Glutamatergic neuron (in vitro differentiated cells): ENCODE data around the gene ATP2A2. TPM values are rescaled to one million over a fixed set of nuclear protein-coding genes. Genes with fewer than 3 reads are reported as not detected.

ENCODE experiments used
- DNase-seq: peaks from one replicate; pipeline ENCODE4 v3.0.0; 2022
- H3K27ac Mint-ChIP-seq: one replicate; pipeline ENCODE4 v1.8.0; 2020; ENCODE audit warnings: mild to moderate bottlenecking, mixed read lengths, inconsistent platforms; ENCODE audit not compliant: unreplicated experiment
- H3K27me3 Mint-ChIP-seq: one replicate; pipeline ENCODE4 v1.8.0; 2020; ENCODE audit warnings: mild to moderate bottlenecking, moderate library complexity, mixed read lengths, inconsistent platforms; ENCODE audit not compliant: unreplicated experiment
- H3K36me3 Mint-ChIP-seq: one replicate; pipeline ENCODE4 v1.8.0; 2020; ENCODE audit warnings: mild to moderate bottlenecking, mixed read lengths, inconsistent platforms; ENCODE audit not compliant: unreplicated experiment
- H3K4me1 Mint-ChIP-seq: one replicate; pipeline ENCODE4 v1.8.0; 2020; ENCODE audit warnings: mild to moderate bottlenecking, low read depth, mixed read lengths, inconsistent platforms; ENCODE audit not compliant: unreplicated experiment
- H3K4me3 Mint-ChIP-seq: one replicate; pipeline ENCODE4 v1.8.0; 2020; ENCODE audit warnings: mild to moderate bottlenecking, mixed read lengths, inconsistent platforms; ENCODE audit not compliant: unreplicated experiment
- H3K9me3 Mint-ChIP-seq: one replicate; pipeline ENCODE4 v1.8.0; 2020; ENCODE audit warnings: mild to moderate bottlenecking, moderate library complexity, mixed read lengths, inconsistent platforms; ENCODE audit not compliant: unreplicated experiment
- total RNA-seq: library from RNA; stranded (reverse); fragmentation: NEBNext Ultra II Directional; extraction: Animal tissue kit (Norgen Biotek cat#: 25700); gene quantifications from one replicate; pipeline ENCODE4 v1.2.1, GENCODE V29; 2021; ENCODE audit not compliant: unreplicated experiment
- TF ChIP-seq, protein P1 (sequence below): fragments of 200-600 bp; sonication (generic); IDR thresholded peaks from one replicate; pipeline ENCODE4 v1.5.0; 2021; ENCODE audit not compliant: partially characterized antibody, unreplicated experiment

The ATP2A2 gene
- total RNA-seq, 1 donor from 2014 or later: 269 TPM

DNA sequence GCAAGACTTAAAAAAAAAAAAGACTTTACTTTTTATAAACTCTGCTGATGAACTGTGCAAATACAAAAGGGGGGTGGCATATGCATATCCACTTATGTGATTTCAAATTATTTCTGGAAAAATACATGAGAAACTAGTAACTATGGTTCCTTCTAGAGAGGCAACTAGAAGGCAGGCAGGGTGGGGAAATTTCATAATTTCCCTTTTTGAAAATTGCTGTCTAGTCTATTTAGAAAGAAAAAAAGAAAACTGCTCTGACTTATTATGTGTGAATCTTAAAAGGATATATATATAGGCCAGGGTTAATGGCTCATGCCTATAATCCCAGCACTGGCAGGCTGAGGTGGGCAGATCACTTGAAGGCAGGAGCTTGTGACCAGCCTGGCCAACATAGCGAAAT lies 80.2 kb downstream of the ATP2A2 start:
- Mint-ChIP-seq H3K27me3 (peaks cover 2% of the 10 kb centered on the region), H3K4me1 (no peaks in the 10 kb centered on the region)

DNA sequence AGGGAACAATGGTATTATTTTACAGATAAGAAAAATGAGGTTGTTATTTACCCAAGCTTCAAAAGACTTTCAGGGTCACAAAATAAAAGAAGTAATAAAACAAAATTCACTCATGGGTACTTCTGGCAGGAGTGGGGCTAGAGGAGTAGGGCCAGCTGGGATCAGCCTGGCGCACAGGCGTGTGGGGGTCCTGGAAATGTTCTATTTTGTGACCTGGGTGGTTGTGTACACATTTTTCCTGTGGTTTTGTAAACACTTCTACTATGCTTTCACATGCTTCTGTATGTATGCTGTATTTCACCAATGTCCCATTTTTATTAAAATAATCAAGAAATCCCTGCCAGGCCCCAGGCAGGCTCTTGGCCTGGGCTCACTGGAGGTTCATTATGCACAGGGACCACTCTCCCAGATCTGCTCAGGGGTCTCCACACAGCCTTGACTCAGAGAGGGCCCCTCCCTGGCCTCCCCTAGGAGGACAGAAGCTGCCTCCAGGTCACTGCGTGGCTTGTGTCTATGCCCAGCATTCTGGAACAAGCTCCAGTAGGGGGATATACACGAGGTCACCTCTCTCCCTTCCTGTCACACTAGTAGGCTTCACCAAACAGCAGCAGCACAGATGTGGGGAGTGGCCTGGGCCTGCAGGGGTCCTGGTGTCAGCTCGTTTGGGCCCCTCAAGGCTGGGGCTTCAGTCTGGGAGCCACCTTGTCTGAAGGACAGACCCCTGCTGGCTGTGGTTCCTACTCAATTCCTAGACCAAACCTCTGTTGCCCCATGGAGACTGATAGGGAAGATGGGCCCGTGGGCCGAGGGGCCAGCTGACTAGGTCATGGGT lies 84.7 kb downstream of the ATP2A2 start:
- peaks cover 2% of the 10 kb centered on the region for H3K9me3 Mint-ChIP-seq
- no peak overlapping the region for H3K4me3 Mint-ChIP-seq
- H3K36me3 Mint-ChIP-seq: no peaks in the 10 kb centered on the region
- peaks cover 2% of the 10 kb centered on the region for H3K27me3 Mint-ChIP-seq
- DNase-seq: no peak
- H3K27ac Mint-ChIP-seq: no peak overlapping the region
- TF ChIP-seq, protein P1, sequence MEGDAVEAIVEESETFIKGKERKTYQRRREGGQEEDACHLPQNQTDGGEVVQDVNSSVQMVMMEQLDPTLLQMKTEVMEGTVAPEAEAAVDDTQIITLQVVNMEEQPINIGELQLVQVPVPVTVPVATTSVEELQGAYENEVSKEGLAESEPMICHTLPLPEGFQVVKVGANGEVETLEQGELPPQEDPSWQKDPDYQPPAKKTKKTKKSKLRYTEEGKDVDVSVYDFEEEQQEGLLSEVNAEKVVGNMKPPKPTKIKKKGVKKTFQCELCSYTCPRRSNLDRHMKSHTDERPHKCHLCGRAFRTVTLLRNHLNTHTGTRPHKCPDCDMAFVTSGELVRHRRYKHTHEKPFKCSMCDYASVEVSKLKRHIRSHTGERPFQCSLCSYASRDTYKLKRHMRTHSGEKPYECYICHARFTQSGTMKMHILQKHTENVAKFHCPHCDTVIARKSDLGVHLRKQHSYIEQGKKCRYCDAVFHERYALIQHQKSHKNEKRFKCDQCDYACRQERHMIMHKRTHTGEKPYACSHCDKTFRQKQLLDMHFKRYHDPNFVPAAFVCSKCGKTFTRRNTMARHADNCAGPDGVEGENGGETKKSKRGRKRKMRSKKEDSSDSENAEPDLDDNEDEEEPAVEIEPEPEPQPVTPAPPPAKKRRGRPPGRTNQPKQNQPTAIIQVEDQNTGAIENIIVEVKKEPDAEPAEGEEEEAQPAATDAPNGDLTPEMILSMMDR: no peak
- peaks cover 5% of the 10 kb centered on the region for H3K4me1 Mint-ChIP-seq

More for the DNA sequence above, 80.2 kb downstream of the ATP2A2 start:
- no peak for DNase-seq
- no peaks in the 10 kb centered on the region for H3K36me3 Mint-ChIP-seq
- no peak overlapping the region for H3K4me3 Mint-ChIP-seq
- no peak overlapping the region for H3K27ac Mint-ChIP-seq
- peaks cover 2% of the 10 kb centered on the region for H3K9me3 Mint-ChIP-seq
- TF ChIP-seq, protein P1: no peak

DNA sequence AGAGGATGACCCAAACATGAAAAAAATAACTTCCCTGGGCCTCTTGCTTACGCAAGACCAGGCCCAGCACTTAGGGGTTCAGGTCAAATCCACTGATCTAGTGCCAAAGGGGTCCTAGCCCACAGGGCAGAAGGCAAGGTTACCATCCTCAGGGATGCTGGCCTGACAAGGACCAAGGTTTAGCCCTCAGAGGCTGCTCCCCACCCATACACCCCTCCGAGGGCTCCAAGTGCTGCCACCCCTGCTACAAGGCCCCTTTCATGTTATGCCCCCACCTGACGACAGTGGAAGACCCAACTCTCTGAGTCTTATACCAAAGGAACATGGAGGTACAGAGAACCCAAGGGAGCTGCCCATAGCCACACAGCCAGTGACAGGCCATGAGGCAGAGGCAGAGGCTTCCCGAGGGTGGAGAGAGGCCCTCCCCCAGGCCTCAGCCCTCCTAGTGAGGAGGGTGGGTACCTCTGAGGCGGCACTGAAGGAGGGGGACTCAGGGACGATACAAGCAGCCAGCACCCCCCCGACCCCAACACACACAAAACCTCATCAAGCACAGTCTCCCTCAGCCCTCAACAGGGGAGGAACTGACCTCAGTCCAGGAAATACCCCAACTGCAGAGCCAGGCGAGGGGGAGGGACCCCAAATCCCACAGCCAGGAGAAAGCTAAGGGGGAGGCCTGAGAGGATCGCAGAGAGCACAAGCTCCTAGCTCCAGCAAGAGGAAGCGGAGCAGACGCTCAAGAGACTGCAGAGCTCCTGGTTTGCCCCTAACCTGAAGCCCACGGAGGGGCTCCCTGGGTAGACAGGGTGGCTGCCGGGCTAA lies 85.5 kb downstream of the ATP2A2 start:
- peak overlapping the region; percentile 95 for H3K27ac Mint-ChIP-seq
- TF ChIP-seq, protein P1: no peak
- peaks cover 2% of the 10 kb centered on the region for H3K9me3 Mint-ChIP-seq
- no peak for DNase-seq
- no peaks in the 10 kb centered on the region for H3K36me3 Mint-ChIP-seq
- H3K4me3 Mint-ChIP-seq: no peak overlapping the region
- peaks cover 2% of the 10 kb centered on the region for H3K27me3 Mint-ChIP-seq
- H3K4me1 Mint-ChIP-seq: peaks cover 5% of the 10 kb centered on the region

DNA sequence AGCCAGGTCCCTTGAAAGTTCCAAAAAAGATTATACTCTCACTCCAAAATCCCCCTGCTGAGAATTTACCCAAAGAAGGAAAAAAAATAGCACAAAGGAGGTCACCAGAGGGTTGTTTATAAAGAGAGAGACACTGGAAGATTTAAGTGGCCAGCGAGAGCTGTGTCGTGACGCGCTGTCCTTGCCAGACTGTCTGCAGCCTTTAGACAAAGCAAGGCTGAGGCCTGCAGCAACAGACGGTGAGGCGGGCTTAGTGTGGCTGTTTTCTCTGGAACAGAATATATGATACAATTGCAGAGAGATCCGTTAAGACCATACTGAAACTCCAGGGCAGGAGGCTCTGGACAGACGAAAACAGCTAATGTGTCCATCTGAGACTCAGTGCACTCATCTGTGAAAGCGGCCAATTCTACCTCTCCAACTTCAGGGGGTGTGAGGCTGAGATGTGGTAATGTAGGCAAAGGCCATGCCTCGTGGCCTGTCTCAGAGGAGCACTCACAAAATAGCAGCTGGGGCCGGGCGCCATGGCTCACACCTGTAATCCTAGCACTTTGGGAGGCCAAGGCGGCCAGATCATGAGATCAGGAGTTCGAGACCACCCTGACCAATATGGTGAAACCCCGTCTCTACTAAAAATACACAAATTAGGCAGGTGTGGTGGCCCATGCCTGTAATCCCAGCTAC lies 86.3 kb downstream of the ATP2A2 start:
- Mint-ChIP-seq H3K27ac (peak overlapping the region; percentile 95), H3K4me3 (no peak overlapping the region), H3K27me3 (peaks cover 2% of the 10 kb centered on the region), H3K9me3 (peaks cover 2% of the 10 kb centered on the region), H3K36me3 (no peaks in the 10 kb centered on the region), H3K4me1 (peaks cover 5% of the 10 kb centered on the region)
- no peak for DNase-seq
- TF ChIP-seq, protein P1: no peak
